Measurements from ENCODE around the gene KAZN. TPM values are rescaled to one million over a fixed set of nuclear protein-coding genes. Genes with fewer than 3 reads are reported as not detected.

Gene KAZN
- total RNA-seq, 1 donor from 2014 or later, result 2.8 TPM

DNA sequence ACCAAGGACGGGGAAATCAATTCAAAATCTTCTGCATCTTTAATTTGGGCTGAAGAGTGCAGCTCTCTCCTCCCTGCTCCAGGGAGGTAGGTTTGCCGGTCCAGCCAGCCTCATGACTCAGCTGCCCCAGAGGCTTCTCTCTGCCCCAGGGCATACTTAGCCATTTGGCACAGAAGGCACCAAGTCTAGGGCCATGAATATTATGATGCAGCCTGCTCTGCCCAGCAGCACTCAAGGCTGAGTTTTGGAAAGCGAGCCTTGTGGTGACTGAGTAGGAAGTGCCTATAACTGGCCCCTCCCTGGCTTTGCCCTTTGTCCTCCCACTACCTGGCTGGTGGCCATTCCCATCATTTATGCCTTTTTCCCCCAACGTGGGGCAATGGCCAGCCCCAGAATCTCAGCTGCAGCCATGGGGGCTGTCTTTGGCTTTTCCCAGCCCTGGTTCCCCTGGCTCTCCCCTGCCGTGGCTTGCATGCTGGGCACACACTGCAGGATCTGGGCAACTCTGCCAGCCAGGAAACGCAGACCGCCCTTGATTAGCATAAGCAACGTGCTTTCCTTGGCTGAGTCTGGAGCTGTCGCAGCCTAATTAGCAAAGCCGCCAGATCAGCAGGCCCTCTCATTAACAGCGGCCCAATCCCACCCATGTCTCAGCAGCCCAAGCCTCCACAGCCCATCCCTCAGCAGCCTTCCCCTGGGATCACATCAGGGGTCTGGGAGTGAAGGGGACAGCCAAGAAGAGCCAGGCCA is 296.5 kb downstream of the KAZN start:
- TF ChIP-seq, protein P1, sequence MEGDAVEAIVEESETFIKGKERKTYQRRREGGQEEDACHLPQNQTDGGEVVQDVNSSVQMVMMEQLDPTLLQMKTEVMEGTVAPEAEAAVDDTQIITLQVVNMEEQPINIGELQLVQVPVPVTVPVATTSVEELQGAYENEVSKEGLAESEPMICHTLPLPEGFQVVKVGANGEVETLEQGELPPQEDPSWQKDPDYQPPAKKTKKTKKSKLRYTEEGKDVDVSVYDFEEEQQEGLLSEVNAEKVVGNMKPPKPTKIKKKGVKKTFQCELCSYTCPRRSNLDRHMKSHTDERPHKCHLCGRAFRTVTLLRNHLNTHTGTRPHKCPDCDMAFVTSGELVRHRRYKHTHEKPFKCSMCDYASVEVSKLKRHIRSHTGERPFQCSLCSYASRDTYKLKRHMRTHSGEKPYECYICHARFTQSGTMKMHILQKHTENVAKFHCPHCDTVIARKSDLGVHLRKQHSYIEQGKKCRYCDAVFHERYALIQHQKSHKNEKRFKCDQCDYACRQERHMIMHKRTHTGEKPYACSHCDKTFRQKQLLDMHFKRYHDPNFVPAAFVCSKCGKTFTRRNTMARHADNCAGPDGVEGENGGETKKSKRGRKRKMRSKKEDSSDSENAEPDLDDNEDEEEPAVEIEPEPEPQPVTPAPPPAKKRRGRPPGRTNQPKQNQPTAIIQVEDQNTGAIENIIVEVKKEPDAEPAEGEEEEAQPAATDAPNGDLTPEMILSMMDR (IDR thresholded peaks at IDR 0.05; ENCODE audit: insufficient read depth, low read length, poor library complexity, severe bottlenecking), result no peak
- no peak overlapping the region for H3K4me3 ChIP-seq (ENCODE audit: low read depth, low read length)
- H3K27me3 ChIP-seq (ENCODE audit: control insufficient read depth, insufficient read depth, low read length), result peaks cover 3% of the 10 kb centered on the region
- no peaks in the 10 kb centered on the region for H3K36me3 ChIP-seq (ENCODE audit: control insufficient read depth, insufficient read depth, low read length)
- DNase-seq (ENCODE audit: low read depth), result no peak

DNA sequence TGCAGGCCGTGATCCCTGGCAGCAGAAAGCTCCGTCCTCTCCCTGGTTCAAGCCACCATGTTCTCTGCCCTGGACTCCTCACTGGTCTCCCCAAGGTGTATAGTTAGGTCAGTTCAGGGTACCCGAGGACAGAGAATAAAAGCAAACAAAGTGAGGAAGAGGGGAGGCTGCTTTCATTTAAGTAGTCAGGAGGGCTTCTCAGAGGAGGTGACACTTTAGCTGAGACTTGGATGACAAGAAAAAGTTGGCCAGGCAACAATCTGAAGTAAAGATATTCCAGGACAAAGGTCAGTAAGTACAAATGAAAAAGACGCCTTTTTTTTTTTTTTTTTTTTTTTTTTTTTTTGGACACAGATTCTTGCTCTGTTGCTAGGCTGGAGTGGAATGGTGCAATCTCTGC is 297.2 kb downstream of the KAZN start:
- Histone ChIP-seq H3K36me3 (ENCODE audit: control insufficient read depth, insufficient read depth, low read length) (no peaks in the 10 kb centered on the region), H3K4me3 (ENCODE audit: low read depth, low read length) (no peak overlapping the region), H3K27me3 (ENCODE audit: control insufficient read depth, insufficient read depth, low read length) (peaks cover 4% of the 10 kb centered on the region)
- TF ChIP-seq, protein P1 (IDR thresholded peaks at IDR 0.05; ENCODE audit: insufficient read depth, low read length, poor library complexity, severe bottlenecking), result no peak
- no peak for DNase-seq (ENCODE audit: low read depth)

GRCh38 chr1:14896381-14897079 is 298.0 kb downstream of the KAZN start:
- Histone ChIP-seq H3K27me3 (ENCODE audit: control insufficient read depth, insufficient read depth, low read length) (peaks cover 4% of the 10 kb centered on the region), H3K36me3 (ENCODE audit: control insufficient read depth, insufficient read depth, low read length) (no peaks in the 10 kb centered on the region), H3K4me3 (ENCODE audit: low read depth, low read length) (no peak overlapping the region)
- TF ChIP-seq, protein P1 (IDR thresholded peaks at IDR 0.05; ENCODE audit: insufficient read depth, low read length, poor library complexity, severe bottlenecking), result no peak
- no peak for DNase-seq (ENCODE audit: low read depth)

- peaks cover 4% of the 10 kb centered on the region for H3K27me3 ChIP-seq (ENCODE audit: control insufficient read depth, insufficient read depth, low read length)
- H3K4me3 ChIP-seq (ENCODE audit: low read depth, low read length), result no peak overlapping the region
- H3K36me3 ChIP-seq (ENCODE audit: control insufficient read depth, insufficient read depth, low read length), result no peaks in the 10 kb centered on the region
- no peak for DNase-seq (ENCODE audit: low read depth)
- TF ChIP-seq, protein P1 (IDR thresholded peaks at IDR 0.05; ENCODE audit: insufficient read depth, low read length, poor library complexity, severe bottlenecking), result no peak
Observed at GRCh38 chr1:14897080-14897449, 298.6 kb downstream of the KAZN start.

GRCh38 chr1:14897547-14897946 is 299.1 kb downstream of the KAZN start:
- TF ChIP-seq, protein P1 (IDR thresholded peaks at IDR 0.05; ENCODE audit: insufficient read depth, low read length, poor library complexity, severe bottlenecking), result no peak
- peaks cover 4% of the 10 kb centered on the region for H3K27me3 ChIP-seq (ENCODE audit: control insufficient read depth, insufficient read depth, low read length)
- DNase-seq (ENCODE audit: low read depth), result no peak
- no peak overlapping the region for H3K4me3 ChIP-seq (ENCODE audit: low read depth, low read length)
- no peaks in the 10 kb centered on the region for H3K36me3 ChIP-seq (ENCODE audit: control insufficient read depth, insufficient read depth, low read length)

Measured in kidney epithelial cell (primary cell).